A375 (cell line): Measurements from ENCODE around the gene FCRLB. TPM values are rescaled to one million over a fixed set of nuclear protein-coding genes. Genes with fewer than 3 reads are reported as not detected.

Experiments
- small RNA-seq: library from RNA; depleted of rRNA; stranded (forward); fragments of <200 nt; gene quantifications from one replicate; pipeline ENCODE3, GENCODE V24; 2014
- total RNA-seq: library from RNA; depleted of rRNA; stranded (reverse); fragments of >200 nt; shearing (Covaris generic); gene quantifications from 2 replicates; pipeline ENCODE4 v1.2.3, GENCODE V29; 2014; rRNA removed

Gene FCRLB, protein sequence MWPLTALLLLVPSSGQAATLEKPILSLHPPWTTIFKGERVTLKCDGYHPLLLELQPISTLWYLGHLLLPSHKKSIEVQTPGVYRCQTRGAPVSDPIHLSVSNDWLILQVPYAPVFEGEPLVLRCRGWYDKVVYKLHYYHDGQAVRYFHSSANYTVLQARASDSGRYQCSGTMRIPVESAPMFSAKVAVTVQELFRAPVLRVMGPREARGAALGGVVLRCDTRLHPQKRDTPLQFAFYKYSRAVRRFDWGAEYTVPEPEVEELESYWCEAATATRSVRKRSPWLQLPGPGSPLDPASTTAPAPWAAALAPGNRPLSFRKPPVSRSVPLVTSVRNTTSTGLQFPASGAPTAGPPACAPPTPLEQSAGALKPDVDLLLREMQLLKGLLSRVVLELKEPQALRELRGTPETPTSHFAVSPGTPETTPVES
- total RNA-seq: 8.3 and 8.6 TPM in 2 replicates

DNA sequence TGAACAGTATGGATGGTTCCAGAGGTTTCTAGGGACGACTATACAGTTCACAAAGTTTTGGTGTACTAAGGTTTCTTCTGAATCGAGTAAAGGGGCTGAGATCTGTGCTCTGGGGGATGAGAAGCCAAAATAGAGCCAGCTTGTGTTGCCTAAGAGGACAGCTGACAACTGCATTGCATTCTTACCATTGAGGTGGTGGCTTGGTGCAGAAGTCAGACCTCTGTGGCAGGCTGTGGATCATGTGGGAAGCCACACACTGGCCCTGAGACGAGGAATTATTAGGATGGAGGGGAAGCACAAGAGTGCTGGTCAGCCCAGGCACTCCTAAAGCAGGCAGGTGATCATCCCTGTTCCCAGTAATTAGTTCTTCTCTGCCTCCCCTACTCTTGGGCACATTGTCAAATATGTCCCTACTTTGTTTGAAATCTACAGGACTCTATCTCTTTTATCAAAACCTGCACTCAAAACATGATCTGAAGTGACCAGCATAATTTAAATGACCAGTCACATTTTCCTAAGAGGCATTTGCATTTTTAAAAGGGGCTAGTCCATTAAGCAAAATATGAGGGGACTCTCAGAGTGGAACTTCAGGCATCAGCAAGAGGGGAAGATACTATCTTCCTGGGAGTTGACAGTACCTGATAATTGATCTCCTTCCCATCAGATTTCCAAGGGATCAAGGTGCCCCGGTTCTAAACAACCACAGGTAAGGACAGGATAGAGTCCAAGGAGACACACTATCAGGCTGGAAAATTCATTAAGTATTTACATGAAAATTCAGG lies at the start of gene FCRLB:
Gene FCRLB (plus strand): TSS at position 589 of the 782 bp plus-strand sequence. CDS start 1,129 bp downstream, outside the sequence.

DNA sequence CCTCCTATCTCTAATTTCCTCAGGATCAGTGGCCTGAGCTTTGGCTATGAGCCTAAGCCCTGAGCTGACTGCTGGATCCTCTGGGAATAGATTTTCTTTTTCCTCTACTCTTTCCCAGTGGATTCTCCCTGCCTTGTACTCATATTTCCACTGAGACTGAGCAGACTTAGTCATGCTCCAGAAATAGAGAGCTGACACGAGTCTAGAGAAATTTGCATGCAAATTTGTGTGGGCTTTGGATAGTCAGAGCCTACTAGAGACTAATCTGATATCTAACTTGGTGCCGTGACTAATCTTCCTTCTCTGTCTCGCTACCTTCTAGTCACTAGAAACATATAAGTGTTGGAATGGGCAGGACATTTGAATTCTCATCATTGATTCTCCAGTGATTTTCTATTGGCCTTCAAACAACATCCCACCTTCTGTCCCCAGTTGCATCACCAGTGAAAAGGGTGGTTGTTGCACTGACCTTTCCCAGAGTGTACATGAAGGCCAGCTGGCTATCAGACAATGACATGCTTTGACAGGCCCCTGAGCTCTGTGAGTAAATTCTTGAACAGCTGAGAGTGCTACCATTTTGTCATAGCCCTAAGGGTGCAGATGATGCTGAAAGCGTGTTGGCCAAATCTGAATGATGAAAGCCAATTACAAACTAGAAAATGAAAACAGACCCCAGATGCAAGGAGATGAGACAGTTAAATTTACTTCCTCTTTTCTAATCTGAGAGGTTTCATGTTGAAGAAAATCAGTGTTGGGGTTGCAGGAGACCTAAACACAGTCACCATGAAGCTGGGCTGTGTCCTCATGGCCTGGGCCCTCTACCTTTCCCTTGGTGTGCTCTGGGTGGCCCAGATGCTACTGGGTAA lies 14.6 kb upstream of the FCRLB start, which contains the start of gene FCRLA:
Gene FCRLA (plus strand): TSS at position 748 of the 866 bp plus-strand sequence. CDS start 36 bp downstream, at position 784.

DNA sequence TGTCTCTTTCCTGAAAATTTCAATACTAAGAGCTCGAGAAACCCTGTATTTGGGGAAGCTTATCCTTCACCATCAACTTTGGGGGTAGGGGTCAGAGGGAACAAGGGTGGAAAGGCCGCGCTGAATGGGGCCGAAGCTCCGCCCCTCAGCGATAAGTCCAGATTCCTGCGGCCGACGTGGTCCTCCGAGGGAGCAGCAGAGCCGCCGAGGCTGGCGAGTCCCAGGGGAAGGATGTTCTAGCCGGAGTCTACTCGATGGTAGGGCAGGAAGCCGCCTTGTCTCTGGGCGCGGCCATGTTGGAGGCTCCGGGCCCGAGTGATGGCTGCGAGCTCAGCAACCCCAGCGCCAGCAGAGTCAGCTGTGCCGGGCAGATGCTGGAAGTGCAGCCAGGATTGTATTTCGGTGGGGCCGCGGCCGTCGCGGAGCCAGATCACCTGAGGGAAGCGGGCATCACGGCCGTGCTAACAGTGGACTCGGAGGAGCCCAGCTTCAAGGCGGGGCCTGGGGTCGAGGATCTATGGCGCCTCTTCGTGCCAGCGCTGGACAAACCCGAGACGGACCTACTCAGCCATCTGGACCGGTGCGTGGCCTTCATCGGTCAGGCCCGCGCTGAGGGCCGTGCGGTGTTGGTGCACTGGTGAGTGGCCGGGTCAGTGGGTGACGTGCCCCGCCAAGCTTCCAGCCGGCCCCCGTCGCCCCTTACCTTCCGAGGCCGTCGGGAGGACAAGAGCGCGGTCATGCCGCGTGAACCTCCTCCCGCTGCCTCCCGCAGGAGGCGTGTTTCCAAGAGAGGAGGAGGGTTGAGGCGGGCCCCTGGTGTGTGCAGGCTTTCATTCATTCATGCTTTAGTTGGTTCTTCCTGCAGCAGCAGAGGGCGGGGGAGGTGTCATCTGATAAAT lies 28.4 kb downstream of the FCRLB start, which contains the start of gene DUSP12:
Gene DUSP12 (plus strand): TSS at position 278 of the 899 bp plus-strand sequence. CDS start 16 bp downstream, at position 294.

DNA sequence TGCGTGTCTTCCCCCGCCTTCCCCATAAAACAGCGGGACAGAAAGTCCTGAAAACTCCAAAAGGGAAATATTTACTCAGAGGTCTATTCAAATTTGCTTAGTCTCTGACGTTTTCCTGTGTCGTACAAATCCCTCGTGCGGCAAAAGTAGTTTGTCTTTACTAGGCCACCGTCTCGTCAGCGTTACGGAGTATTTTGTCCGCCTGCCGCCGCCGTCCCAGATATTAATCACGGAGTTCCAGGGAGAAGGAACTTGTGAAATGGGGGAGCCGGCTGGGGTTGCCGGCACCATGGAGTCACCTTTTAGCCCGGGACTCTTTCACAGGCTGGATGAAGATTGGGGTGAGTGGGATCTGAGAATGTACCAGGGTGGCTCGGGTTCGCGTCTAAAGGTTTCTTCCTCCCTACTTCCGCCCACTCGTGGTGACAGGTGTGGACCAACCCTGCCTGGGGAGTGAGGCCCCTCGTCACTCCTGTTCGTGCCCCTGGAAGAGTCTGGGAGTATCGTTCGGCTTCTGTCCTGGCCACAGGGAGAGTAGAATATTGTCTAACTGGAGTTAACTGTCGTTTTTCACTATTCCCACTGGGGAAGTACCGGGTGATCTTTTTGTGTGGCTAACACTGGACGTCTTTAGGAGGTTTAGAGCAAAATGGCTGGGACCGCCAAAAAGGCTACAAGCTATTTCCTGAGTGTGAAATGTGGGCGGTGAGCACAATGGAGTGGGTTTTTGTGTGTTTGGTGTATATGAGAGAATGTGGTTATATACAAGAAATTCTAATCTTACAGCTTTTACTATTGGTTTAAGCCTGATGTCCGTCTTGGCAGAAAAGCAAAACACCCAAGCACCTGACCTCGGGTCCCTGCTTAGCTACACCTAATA lies 45.0 kb downstream of the FCRLB start, which contains the start of gene ATF6:
Gene ATF6 (plus strand): TSS at position 219 of the 880 bp plus-strand sequence. CDS start 41 bp downstream, at position 260.

Small RNAs within 50 kb of the gene (small RNA-seq; reads per million reads assigned to genes)
- not detected for gene RF00019
- gene RN7SL466P: not detected

Other genes with a start within 250 kb of the FCRLB start
- 10.4 and 12.8 TPM in 2 replicates for gene FCGR2A, start 216.1 kb upstream of the FCRLB start, total RNA-seq
- gene HSPA6, start 197.0 kb upstream of the FCRLB start, total RNA-seq: 0.94 and 2.6 TPM in 2 replicates
- not detected in 2 replicates for gene FCGR3A, start 171.7 kb upstream of the FCRLB start, total RNA-seq
- gene FCGR3B, start 90.4 kb upstream of the FCRLB start, total RNA-seq: not detected in 2 replicates
- 0.48 TPM in 1 of 2 replicates, not detected in the other for gene FCGR2B, start 58.4 kb upstream of the FCRLB start, total RNA-seq
- gene FCRLA, start 14.3 kb upstream of the FCRLB start, total RNA-seq: 16.9 and 20.8 TPM in 2 replicates
- 125 and 139 TPM in 2 replicates for gene DUSP12, start 28.2 kb downstream of the FCRLB start, total RNA-seq
- gene ATF6, start 44.8 kb downstream of the FCRLB start, total RNA-seq: 23.5 and 25.0 TPM in 2 replicates